H1 (cell line): Measurements from ENCODE around the gene FHOD1. TPM values are rescaled to one million over a fixed set of nuclear protein-coding genes. Genes with fewer than 3 reads are reported as not detected.

Experiments
- ASH2L ChIP-seq: fragments of 200-600, 300-600 bp; sonication (generic); IDR thresholded peaks from one replicate; pipeline ENCODE4 v1.7.1; 2017; ENCODE audit warnings: low read length
- EZH2 ChIP-seq: fragments of 200-600 bp; sonication (generic); IDR thresholded peaks from 2 replicates; pipeline ENCODE4 v1.7.1; 2012; ENCODE audit warnings: low read depth, mild to moderate bottlenecking, moderate library complexity, low read length, inconsistent platforms; ENCODE audit not compliant: severe bottlenecking
- FOSL1 ChIP-seq: IDR thresholded peaks from 2 replicates; pipeline ENCODE4 v1.6.1; 2011; ENCODE audit warnings: mild to moderate bottlenecking, low read depth, low read length, moderate library complexity; ENCODE audit not compliant: insufficient read depth
- HDAC2 ChIP-seq, 2 experiments: fragments of 300-600 bp in 1 of 2; sonication (generic) in 1 of 2; IDR thresholded peaks; 2 replicates each; pipeline ENCODE4 v1.6.1; 2011 to 2012; ENCODE audit warnings: low read depth in 2 of 2, low read length in 2 of 2, mild to moderate bottlenecking in 2 of 2, moderate library complexity in 2 of 2, borderline replicate concordance in 1 of 2, inconsistent platforms in 1 of 2
- KDM5A ChIP-seq: fragments of 200-600 bp; IDR thresholded peaks from 2 replicates; pipeline ENCODE4 v1.7.1; 2012; ENCODE audit warnings: mild to moderate bottlenecking, low read length, inconsistent platforms, mixed read lengths
- MAX ChIP-seq: IDR thresholded peaks from 2 replicates; pipeline ENCODE4 v1.6.1; 2012; ENCODE audit warnings: inconsistent platforms
- NANOG ChIP-seq: IDR thresholded peaks from 2 replicates; pipeline ENCODE4 v1.6.1; 2011; ENCODE audit warnings: low read length, low read depth, mild to moderate bottlenecking, inconsistent platforms; ENCODE audit not compliant: insufficient read depth, poor library complexity, severe bottlenecking
- SIN3A ChIP-seq, 2 experiments: IDR thresholded peaks in 1 of 2; conservative IDR thresholded peaks in 1 of 2; 2 replicates each; pipeline ENCODE4 v1.6.1; 2011 to 2012; ENCODE audit warnings: low read length in 2 of 2, improper control_type of control experiment in 1 of 2, low read depth in 1 of 2, mild to moderate bottlenecking in 1 of 2
- SP2 ChIP-seq: IDR thresholded peaks from 2 replicates; pipeline ENCODE4 v1.6.1; 2012; ENCODE audit warnings: mild to moderate bottlenecking, low read length, inconsistent platforms
- SP4 ChIP-seq: IDR thresholded peaks from 2 replicates; pipeline ENCODE4 v1.6.1; 2012; ENCODE audit warnings: low read length, inconsistent platforms
- TAF1 ChIP-seq: IDR thresholded peaks from 2 replicates; pipeline ENCODE4 v1.6.1; 2011; ENCODE audit warnings: mild to moderate bottlenecking, low read depth, low read length
- TBP ChIP-seq: IDR thresholded peaks from 2 replicates; pipeline ENCODE4 v1.6.1; 2011; ENCODE audit warnings: low read depth, low read length, improper control_type of control experiment
- polyA plus RNA-seq, 7 experiments: library from polyadenylated mRNA; depleted of rRNA in 3 of 7; stranded (reverse) in 5 of 7; unstranded in 2 of 7; fragments of >200 nt in 5 of 7; fragments of 200-250 nt in 2 of 7; gene quantifications; 1 replicate in 5 of 7; 2 replicates in 1 of 7; 4 replicates in 1 of 7; pipeline versions ENCODE4 v1.2.1 to v1.2.3, GENCODE V29; 2011 to 2013; ENCODE audit warnings: missing spikeins in 2 of 7, mixed read lengths in 2 of 7
- total RNA-seq: library from RNA; stranded (reverse); fragmentation: NEBNext Ultra II Directional; extraction: Animal tissue kit (Norgen Biotek cat#: 25700); gene quantifications from 2 replicates; pipeline ENCODE4 v1.2.1, GENCODE V29; 2021
- TF ChIP-seq, protein P1 (sequence below): IDR thresholded peaks from 2 replicates; pipeline ENCODE4 v1.6.1; 2011; ENCODE audit warnings: low read length, improper control_type of control experiment
- TF ChIP-seq, protein P2 (sequence below): IDR thresholded peaks from 2 replicates; pipeline ENCODE4 v1.6.1; 2012; ENCODE audit warnings: inconsistent platforms
- TF ChIP-seq, protein P3 (sequence below), 3 experiments: IDR thresholded peaks; 1 replicate in 2 of 3; 2 replicates in 1 of 3; pipeline versions ENCODE4 v1.5.1 to v1.6.1; 2011; ENCODE audit warnings: low read length in 3 of 3, mild to moderate bottlenecking in 3 of 3, inconsistent platforms in 2 of 3, low read depth in 1 of 3, moderate library complexity in 1 of 3; ENCODE audit not compliant: insufficient read depth in 1 of 3; ENCODE audit errors: control extremely low read depth in 1 of 3
- TF ChIP-seq, protein P4 (sequence below): IDR thresholded peaks from 2 replicates; pipeline ENCODE4 v1.6.1; 2012; ENCODE audit warnings: low read length, inconsistent platforms

FHOD1 gene
- total and polyA plus RNA-seq, 2 of the 8 experiments (the other 6 are each of a cell fraction or from before 2014, with no cell fraction given) = 31.3 to 60.7 TPM

DNA sequence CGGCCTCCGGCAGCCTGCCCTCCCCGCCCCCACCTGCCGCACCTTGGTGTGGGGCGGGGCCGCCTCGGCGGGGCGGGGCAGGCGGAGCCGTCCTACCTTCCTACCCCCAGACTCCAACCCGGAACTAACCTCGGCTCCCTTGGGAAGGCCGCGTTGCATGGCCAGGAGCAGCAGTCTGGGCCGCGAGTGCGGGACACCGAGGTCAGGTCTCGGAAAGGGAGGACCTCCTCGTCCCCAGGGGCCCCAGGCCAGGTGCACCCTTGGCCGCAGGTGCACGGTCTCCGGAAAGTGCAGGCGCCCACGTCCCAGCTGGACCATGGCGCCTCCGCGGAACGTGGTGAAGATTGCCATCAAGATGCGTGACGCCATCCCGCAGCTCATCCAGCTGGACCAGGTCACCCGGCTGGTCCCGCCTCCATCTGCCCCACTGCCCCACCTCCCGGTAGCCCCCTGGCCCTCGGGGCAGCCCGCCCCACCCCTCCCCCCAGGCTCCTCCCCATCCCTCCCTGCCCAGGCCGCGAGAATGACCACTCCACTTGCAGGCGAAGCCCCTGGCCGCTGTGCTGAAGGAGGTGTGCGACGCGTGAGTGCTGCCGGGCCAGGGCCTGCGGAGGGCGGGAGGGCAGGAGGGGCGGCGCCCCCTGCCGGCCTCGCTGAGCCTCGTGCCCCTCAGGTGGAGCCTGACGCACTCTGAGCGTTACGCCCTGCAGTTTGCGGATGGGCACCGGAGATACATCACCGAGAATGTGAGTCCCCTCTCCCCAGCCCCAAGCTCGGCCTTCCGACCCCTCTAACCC, 48.1 kb downstream of the FHOD1 start, which contains the start of gene ELMO3 (continued):
- TF ChIP-seq, protein P1, sequence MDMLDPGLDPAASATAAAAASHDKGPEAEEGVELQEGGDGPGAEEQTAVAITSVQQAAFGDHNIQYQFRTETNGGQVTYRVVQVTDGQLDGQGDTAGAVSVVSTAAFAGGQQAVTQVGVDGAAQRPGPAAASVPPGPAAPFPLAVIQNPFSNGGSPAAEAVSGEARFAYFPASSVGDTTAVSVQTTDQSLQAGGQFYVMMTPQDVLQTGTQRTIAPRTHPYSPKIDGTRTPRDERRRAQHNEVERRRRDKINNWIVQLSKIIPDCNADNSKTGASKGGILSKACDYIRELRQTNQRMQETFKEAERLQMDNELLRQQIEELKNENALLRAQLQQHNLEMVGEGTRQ = 0 out of 2 replicates have a peak, but pooled peaks have one; percentile 3
- TF ChIP-seq EZH2 (no peak), SP2 (no peak), FOSL1 (no peak), MAX (peak; percentile 96), NANOG (peak; percentile 36), TAF1 (peak; percentile 57), TBP (peak; percentile 16; the same call in 1 of the 2 replicates), SP4 (no peak), HDAC2 (IDR thresholded peaks at IDR 0.05; ENCODE audit: borderline replicate concordance in 1 of 2, low read depth in 2 of 2, low read length in 2 of 2) (no peak), ASH2L (peak; percentile 59), KDM5A (no peak), SIN3A (conservative IDR thresholded peaks at IDR 0.05 in 1 of 2, IDR thresholded peaks at IDR 0.05 in 1 of 2; ENCODE audit: low read depth in 1 of 2, low read length in 2 of 2) (peak in 1 of 2 experiments; percentile 86; a peak in 2 of 4 replicates)
- TF ChIP-seq, protein P2, sequence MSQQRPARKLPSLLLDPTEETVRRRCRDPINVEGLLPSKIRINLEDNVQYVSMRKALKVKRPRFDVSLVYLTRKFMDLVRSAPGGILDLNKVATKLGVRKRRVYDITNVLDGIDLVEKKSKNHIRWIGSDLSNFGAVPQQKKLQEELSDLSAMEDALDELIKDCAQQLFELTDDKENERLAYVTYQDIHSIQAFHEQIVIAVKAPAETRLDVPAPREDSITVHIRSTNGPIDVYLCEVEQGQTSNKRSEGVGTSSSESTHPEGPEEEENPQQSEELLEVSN = peak; percentile 89
- TF ChIP-seq, protein P3, sequence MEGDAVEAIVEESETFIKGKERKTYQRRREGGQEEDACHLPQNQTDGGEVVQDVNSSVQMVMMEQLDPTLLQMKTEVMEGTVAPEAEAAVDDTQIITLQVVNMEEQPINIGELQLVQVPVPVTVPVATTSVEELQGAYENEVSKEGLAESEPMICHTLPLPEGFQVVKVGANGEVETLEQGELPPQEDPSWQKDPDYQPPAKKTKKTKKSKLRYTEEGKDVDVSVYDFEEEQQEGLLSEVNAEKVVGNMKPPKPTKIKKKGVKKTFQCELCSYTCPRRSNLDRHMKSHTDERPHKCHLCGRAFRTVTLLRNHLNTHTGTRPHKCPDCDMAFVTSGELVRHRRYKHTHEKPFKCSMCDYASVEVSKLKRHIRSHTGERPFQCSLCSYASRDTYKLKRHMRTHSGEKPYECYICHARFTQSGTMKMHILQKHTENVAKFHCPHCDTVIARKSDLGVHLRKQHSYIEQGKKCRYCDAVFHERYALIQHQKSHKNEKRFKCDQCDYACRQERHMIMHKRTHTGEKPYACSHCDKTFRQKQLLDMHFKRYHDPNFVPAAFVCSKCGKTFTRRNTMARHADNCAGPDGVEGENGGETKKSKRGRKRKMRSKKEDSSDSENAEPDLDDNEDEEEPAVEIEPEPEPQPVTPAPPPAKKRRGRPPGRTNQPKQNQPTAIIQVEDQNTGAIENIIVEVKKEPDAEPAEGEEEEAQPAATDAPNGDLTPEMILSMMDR (IDR thresholded peaks at IDR 0.05; ENCODE audit: control extremely low read depth in 1 of 3, insufficient read depth in 1 of 3, low read depth in 1 of 3, low read length in 3 of 3) = peak; percentile 88 to 94 (median 89)
- TF ChIP-seq, protein P4, sequence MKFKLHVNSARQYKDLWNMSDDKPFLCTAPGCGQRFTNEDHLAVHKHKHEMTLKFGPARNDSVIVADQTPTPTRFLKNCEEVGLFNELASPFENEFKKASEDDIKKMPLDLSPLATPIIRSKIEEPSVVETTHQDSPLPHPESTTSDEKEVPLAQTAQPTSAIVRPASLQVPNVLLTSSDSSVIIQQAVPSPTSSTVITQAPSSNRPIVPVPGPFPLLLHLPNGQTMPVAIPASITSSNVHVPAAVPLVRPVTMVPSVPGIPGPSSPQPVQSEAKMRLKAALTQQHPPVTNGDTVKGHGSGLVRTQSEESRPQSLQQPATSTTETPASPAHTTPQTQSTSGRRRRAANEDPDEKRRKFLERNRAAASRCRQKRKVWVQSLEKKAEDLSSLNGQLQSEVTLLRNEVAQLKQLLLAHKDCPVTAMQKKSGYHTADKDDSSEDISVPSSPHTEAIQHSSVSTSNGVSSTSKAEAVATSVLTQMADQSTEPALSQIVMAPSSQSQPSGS = no peak
